Gastrocnemius medialis (tissue), 4 donors: Measurements from ENCODE around the gene TMEM139. TPM values are rescaled to one million over a fixed set of nuclear protein-coding genes. Genes with fewer than 3 reads are reported as not detected.
A peak's percentile ranks its signal among the peaks of the same experiment; 100 is the strongest.

Experiments used
- ATAC-seq, 2 donors: fragments of 150-250 bp; one replicate each; pipeline ENCODE4 v1.9.1; 2016
- DNase-seq, 2 donors: peaks; one replicate each; pipeline ENCODE4 v3.0.0-alpha.2; 2019
- H3K27ac ChIP-seq, 4 donors: fragments of 200-600 bp; sonication (generic); 1 replicate in 1 of 4; 2 replicates in 3 of 4; pipeline ENCODE4 v1.5.1; 2016 to 2018; ENCODE audit warnings: mild to moderate bottlenecking in 2 of 4, moderate library complexity in 1 of 4
- H3K27me3 ChIP-seq, 3 donors: fragments of 200-600 bp; sonication (generic) in 2 of 3; 1 replicate in 1 of 3; 2 replicates in 2 of 3; pipeline versions ENCODE4 v1.5.1 to v1.6.0; 2016 to 2019; ENCODE audit warnings: mild to moderate bottlenecking in 1 of 3, moderate library complexity in 1 of 3
- H3K36me3 ChIP-seq, 2 donors: fragments of 200-600 bp; sonication (generic) in 1 of 2; one replicate each; pipeline ENCODE4 v1.5.1; 2017 to 2018
- H3K4me1 ChIP-seq, 2 donors: fragments of 200-600 bp; sonication (generic) in 1 of 2; one replicate each; pipeline ENCODE4 v1.5.1; 2016 to 2017; ENCODE audit warnings: mild to moderate bottlenecking in 2 of 2
- H3K4me3 ChIP-seq, 4 donors: fragments of 200-600 bp; sonication (generic) in 3 of 4; 1 replicate in 1 of 4; 2 replicates in 3 of 4; pipeline ENCODE4 v1.5.1; 2016 to 2019; ENCODE audit warnings: mild to moderate bottlenecking in 2 of 4
- H3K9me3 ChIP-seq, 3 donors: fragments of 200-600 bp; sonication (generic) in 2 of 3; 1 replicate in 1 of 3; 2 replicates in 2 of 3; pipeline ENCODE4 v1.5.1; 2016 to 2019
- POLR2A ChIP-seq, 2 donors: fragments of 450-650 bp; IDR thresholded peaks; one replicate each; pipeline ENCODE4 v1.6.1; 2017; ENCODE audit warnings: antibody characterized with exemption in 2 of 2, mild to moderate bottlenecking in 2 of 2, moderate library complexity in 2 of 2
- in situ Hi-C, 4 donors: fragments of 200-750 bp; cut with MboI; loops; one replicate each; pipeline versions ENCODE4 v1.15.0 to v1.8.0; 2017; ENCODE audit warnings: low sequenced_read_pairs in 4 of 4
- intact Hi-C: fragments of 100-400 bp; cut with DNase I; formaldehyde crosslinking; loops from one replicate; pipeline ENCODE4 v1.15.1; 2023; ENCODE audit warnings: low total_unique reads
- total RNA-seq, 4 donors: library from RNA; depleted of rRNA; stranded (reverse); fragments of >200 nt; gene quantifications; one replicate each; pipeline versions ENCODE4 v1.1.0 to v1.2.3, GENCODE V29; 2016
- TF ChIP-seq, protein P1 (sequence below), 5 experiments: fragments of 450-650 bp in 3 of 5; fragments of 200-600 bp in 2 of 5; sonication (generic) in 2 of 5; IDR thresholded peaks in 4 of 5; conservative IDR thresholded peaks in 1 of 5; 1 replicate in 4 of 5; 2 replicates in 1 of 5; pipeline ENCODE4 v1.5.1; 2016 to 2019; ENCODE audit warnings: antibody characterized with exemption in 5 of 5, mild to moderate bottlenecking in 3 of 5, moderate library complexity in 3 of 5

The TMEM139 gene
- total RNA-seq, 4 donors from 2014 or later = not detected

DNA sequence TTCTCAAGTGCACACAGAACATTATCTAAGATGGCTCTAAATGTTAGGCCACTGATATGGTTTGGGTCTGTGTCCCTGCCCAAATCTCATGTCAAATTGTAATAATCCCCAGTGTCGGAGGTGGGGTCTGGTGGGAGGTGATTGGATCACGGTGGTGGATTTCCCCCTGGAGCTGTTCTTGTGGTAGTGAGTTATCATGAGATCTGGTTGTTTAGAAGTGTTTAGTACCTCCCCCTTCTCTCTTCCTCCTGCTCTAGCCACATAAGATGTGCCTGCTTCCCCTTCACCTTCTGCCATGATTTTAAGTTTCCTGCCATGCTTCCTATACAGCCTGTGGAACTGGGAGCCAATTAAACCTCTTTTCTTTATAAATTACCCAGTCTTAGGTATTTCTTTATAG lies 32.8 kb upstream of the TMEM139 start:
- H3K27ac ChIP-seq = no peak overlapping the region
- intact Hi-C loops = no loop called here
- ATAC-seq (no peak), DNase-seq (no peak)
- H3K4me1 ChIP-seq = no peaks in the 10 kb centered on the region
- no peaks in the 10 kb centered on the region for H3K36me3 ChIP-seq
- no peaks in the 10 kb centered on the region for H3K27me3 ChIP-seq
- no peak for TF ChIP-seq POLR2A (IDR thresholded peaks at IDR 0.05)
- TF ChIP-seq, protein P1, sequence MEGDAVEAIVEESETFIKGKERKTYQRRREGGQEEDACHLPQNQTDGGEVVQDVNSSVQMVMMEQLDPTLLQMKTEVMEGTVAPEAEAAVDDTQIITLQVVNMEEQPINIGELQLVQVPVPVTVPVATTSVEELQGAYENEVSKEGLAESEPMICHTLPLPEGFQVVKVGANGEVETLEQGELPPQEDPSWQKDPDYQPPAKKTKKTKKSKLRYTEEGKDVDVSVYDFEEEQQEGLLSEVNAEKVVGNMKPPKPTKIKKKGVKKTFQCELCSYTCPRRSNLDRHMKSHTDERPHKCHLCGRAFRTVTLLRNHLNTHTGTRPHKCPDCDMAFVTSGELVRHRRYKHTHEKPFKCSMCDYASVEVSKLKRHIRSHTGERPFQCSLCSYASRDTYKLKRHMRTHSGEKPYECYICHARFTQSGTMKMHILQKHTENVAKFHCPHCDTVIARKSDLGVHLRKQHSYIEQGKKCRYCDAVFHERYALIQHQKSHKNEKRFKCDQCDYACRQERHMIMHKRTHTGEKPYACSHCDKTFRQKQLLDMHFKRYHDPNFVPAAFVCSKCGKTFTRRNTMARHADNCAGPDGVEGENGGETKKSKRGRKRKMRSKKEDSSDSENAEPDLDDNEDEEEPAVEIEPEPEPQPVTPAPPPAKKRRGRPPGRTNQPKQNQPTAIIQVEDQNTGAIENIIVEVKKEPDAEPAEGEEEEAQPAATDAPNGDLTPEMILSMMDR (IDR thresholded peaks at IDR 0.05 in 4 of 5, conservative IDR thresholded peaks at IDR 0.05 in 1 of 5) = no peak
- no peaks in the 10 kb centered on the region for H3K9me3 ChIP-seq
- no peak overlapping the region for H3K4me3 ChIP-seq
- in situ Hi-C loops = loop anchor here in 1 of 4 donors (5.0 kb wide), 1 partner anchor 45 kb away; no protein-coding TSS in a partner anchor

DNA sequence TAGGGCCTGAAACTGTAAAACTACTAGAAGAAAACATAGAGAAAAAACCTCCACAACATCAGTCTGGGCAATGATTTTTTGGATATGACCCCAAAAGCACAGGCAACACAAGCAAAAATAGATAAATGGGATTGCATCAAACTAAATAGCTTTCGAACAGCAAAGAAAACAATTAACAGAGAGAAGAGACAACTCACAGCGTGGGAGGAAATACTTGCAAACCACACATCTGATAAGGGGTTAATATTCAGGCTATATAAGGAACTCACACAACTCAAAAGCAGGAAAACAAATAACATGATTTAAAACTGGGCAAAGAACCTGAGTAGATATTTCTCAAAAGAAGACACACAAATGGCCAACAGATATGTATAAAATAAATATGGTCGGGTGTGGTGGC lies 29.2 kb upstream of the TMEM139 start:
- Histone ChIP-seq H3K27ac (no peak overlapping the region), H3K4me3 (no peak overlapping the region), H3K4me1 (peaks cover 0 to 10% of the 10 kb centered on the region in 2 donors), H3K36me3 (no peaks in the 10 kb centered on the region), H3K27me3 (no peaks in the 10 kb centered on the region), H3K9me3 (no peaks in the 10 kb centered on the region)
- DNase-seq = no peak
- in situ Hi-C loops (no loop called here), intact Hi-C loops (no loop called here)
- TF ChIP-seq, protein P1 (IDR thresholded peaks at IDR 0.05 in 4 of 5, conservative IDR thresholded peaks at IDR 0.05 in 1 of 5) = no peak
- TF ChIP-seq POLR2A (IDR thresholded peaks at IDR 0.05) = no peak
- no peak for ATAC-seq

- Histone ChIP-seq H3K27me3 (no peaks in the 10 kb centered on the region), H3K27ac (no peak overlapping the region), H3K36me3 (no peaks in the 10 kb centered on the region), H3K4me1 (peaks cover 0 to 10% of the 10 kb centered on the region in 2 donors), H3K4me3 (no peak overlapping the region), H3K9me3 (no peaks in the 10 kb centered on the region)
- TF ChIP-seq POLR2A (IDR thresholded peaks at IDR 0.05) = no peak
- in situ Hi-C loops = no loop called here
- intact Hi-C loops = no loop called here
- no peak for DNase-seq
- ATAC-seq = no peak
These were observed 28.4 kb upstream of the TMEM139 start for GRCh38 chr7:143256325-143256724.

- TF ChIP-seq, protein P1 (IDR thresholded peaks at IDR 0.05 in 4 of 5, conservative IDR thresholded peaks at IDR 0.05 in 1 of 5) = no peak
- DNase-seq (no peak), ATAC-seq (no peak)
- in situ Hi-C loops (no loop called here), intact Hi-C loops (no loop called here)
- Histone ChIP-seq H3K27me3 (no peaks in the 10 kb centered on the region), H3K36me3 (no peaks in the 10 kb centered on the region), H3K27ac (no peak overlapping the region), H3K9me3 (no peaks in the 10 kb centered on the region), H3K4me3 (no peak overlapping the region), H3K4me1 (peaks cover 0 to 10% of the 10 kb centered on the region in 2 donors)
These were observed 27.8 kb upstream of the TMEM139 start for GRCh38 chr7:143256932-143257331.

GRCh38 chr7:143257501-143257900 lies 27.3 kb upstream of the TMEM139 start:
- in situ Hi-C loops = no loop called here
- no peak overlapping the region for H3K27ac ChIP-seq
- no peak for TF ChIP-seq POLR2A (IDR thresholded peaks at IDR 0.05)
- H3K27me3 ChIP-seq = no peaks in the 10 kb centered on the region
- no peaks in the 10 kb centered on the region for H3K9me3 ChIP-seq
- no peak overlapping the region for H3K4me3 ChIP-seq
- no peaks in the 10 kb centered on the region for H3K36me3 ChIP-seq
- intact Hi-C loops = no loop called here
- ATAC-seq (no peak), DNase-seq (no peak)
- H3K4me1 ChIP-seq = peaks cover under 1 to 10% of the 10 kb centered on the region in 2 donors

DNA sequence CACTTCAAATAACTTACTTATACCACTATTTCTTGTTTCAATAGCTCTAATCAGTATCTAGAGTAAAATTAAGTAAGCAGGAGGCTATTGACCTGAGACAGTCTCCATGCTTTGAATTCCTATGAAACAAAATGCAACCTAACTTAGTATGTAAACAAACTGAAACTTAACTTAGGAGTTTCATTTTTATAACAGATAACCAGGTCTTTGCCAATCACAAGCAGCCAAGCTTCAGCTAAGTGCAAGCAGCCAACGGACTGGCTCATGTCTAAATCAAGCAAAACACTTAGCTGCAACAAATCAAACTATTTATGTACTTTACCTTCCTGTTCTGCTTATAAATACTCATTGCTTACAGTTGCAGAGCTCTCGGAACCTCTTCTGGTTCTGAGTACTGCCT lies 25.9 kb upstream of the TMEM139 start:
- DNase-seq (no peak), ATAC-seq (no peak)
- H3K4me1 ChIP-seq = peaks cover 6 to 14% of the 10 kb centered on the region in 2 donors
- H3K27ac ChIP-seq = peak overlapping the region in 1 of 4 donors; percentile 29
- intact Hi-C loops (no loop called here), in situ Hi-C loops (no loop called here)
- H3K27me3 ChIP-seq = no peaks in the 10 kb centered on the region
- no peak overlapping the region for H3K4me3 ChIP-seq
- H3K9me3 ChIP-seq = no peaks in the 10 kb centered on the region
- TF ChIP-seq, protein P1 (IDR thresholded peaks at IDR 0.05 in 4 of 5, conservative IDR thresholded peaks at IDR 0.05 in 1 of 5) = no peak
- no peak for TF ChIP-seq POLR2A (IDR thresholded peaks at IDR 0.05)
- no peaks in the 10 kb centered on the region for H3K36me3 ChIP-seq
